Activated naive CD8-positive, alpha-beta T cell (primary cell): ENCODE data around the gene RBM3.
"Not testable (repeated sequence)": the region's sequence is repeated elsewhere in the genome, so short reads cannot be mapped to it uniquely, and the experiment has no call there.

ENCODE experiments used
- H3K27ac Mint-ChIP-seq: one replicate; pipeline ENCODE4 v1.8.0; 2021; ENCODE audit warnings: mixed read lengths
- H3K27me3 Mint-ChIP-seq: one replicate; pipeline ENCODE4 v1.8.0; 2021; ENCODE audit warnings: mixed read lengths
- H3K36me3 Mint-ChIP-seq: one replicate; pipeline ENCODE4 v1.8.0; 2021; ENCODE audit warnings: mixed read lengths
- H3K4me1 Mint-ChIP-seq: one replicate; pipeline ENCODE4 v1.8.0; 2021; ENCODE audit warnings: low read depth, mixed read lengths
- H3K4me3 Mint-ChIP-seq: one replicate; pipeline ENCODE4 v1.8.0; 2021; ENCODE audit warnings: mild to moderate bottlenecking, mixed read lengths
- H3K9me3 Mint-ChIP-seq: one replicate; pipeline ENCODE4 v1.8.0; 2021; ENCODE audit warnings: low read depth, mixed read lengths

Gene RBM3

DNA sequence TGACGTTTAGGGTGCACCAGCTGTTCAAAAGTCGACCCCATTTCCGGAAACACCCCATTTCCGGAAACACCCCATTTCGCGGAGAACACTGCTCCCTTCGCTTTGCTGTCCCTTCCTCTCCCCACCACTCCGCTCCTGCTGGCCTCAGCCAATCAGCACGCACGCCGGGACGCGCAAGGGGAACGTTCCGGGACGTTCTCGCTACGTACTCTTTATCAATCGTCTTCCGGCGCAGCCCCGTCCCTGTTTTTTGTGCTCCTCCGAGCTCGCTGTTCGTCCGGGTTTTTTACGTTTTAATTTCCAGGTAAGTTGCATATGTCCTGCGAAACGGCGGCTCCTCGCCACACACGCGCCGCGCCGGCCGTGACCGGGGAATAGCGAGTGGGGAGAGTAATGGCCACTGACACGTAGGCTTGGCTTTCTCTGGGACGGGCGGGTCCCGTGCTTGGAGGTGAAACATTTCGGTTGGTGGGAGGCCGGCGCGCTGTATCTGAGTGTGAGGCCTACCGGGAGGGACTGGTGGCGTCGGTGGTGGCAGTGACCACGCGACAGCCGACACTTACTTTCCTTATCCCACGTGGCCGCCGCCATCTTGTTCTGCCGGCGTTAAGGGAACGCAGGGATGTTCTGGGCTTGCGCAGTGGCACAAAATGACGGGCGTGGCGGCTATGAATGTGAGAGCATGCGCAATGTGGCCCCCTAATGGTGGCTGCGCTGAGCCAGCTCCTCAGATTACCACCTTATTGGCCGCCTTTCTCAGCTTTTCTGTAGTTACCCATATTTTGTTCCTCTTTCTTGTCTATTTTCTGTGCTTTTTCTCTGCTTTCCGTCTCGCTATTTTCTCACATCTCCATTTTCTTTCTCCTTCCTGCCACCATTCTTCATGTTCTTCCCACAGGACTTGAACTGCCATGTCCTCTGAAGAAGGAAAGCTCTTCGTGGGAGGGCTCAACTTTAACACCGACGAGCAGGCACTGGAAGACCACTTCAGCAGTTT, at the start of gene RBM3:
RBM3 (plus strand) TSS at position 215 of the 997 bp plus-strand sequence; CDS start at position 912, 697 bp downstream.
- Mint-ChIP-seq H3K27me3 (no peaks in the 10 kb centered on the region), H3K36me3 (peaks cover 3% of the 10 kb centered on the region), H3K9me3 (no peaks in the 10 kb centered on the region), H3K4me1 (peaks cover 21% of the 10 kb centered on the region), H3K27ac (peak within 1 kb of the TSS; percentile 100), H3K4me3 (peak within 1 kb of the TSS; percentile 96)

DNA sequence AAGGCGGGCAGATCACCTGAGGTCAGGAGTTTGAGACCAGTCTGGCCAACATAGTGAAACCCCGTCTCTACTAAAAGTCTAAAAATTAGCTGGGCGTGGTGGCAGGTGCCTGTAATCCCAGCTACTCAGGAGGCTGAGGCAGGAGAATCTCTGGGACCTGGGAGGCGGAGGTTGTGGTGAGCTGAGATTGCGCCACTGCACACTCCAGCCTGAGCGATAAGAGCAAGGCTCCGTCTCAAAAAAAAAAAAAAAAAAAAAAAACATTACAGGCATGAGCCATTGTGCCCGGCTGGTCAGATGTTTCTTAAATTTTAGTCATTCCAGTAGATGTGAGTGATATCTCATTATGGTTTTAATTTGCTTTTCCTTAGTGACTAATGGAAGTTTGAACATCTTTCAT, 48.4 kb upstream of the RBM3 start:
- not testable (repeated sequence) for H3K36me3 Mint-ChIP-seq, H3K27ac Mint-ChIP-seq, H3K4me3 Mint-ChIP-seq, H3K27me3 Mint-ChIP-seq, H3K9me3 Mint-ChIP-seq
- H3K4me1 Mint-ChIP-seq, result peaks cover 17% of the 10 kb centered on the region

DNA sequence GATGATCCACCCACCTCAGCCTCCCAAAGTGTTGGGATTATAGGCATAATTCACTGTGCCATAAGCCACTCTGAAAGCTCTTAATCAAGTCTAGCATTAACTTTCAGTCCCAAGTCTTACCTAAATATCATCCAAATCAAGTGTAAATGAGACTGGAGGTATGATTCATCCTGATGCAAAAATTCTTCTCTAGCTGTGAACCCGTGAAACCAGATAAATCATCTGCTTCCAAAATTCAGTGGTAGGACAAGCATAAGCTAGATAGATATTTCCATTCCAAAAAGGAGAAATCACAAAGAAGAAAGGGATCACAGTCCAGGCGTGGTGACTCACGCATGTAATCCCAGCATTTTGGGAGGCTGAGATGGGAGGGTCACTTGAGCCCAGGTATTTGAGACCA, 43.5 kb upstream of the RBM3 start:
- Mint-ChIP-seq H3K36me3 (no peaks in the 10 kb centered on the region), H3K27ac (no peak overlapping the region), H3K4me3 (no peak overlapping the region), H3K4me1 (peaks cover 11% of the 10 kb centered on the region), H3K9me3 (no peaks in the 10 kb centered on the region), H3K27me3 (no peaks in the 10 kb centered on the region)

DNA sequence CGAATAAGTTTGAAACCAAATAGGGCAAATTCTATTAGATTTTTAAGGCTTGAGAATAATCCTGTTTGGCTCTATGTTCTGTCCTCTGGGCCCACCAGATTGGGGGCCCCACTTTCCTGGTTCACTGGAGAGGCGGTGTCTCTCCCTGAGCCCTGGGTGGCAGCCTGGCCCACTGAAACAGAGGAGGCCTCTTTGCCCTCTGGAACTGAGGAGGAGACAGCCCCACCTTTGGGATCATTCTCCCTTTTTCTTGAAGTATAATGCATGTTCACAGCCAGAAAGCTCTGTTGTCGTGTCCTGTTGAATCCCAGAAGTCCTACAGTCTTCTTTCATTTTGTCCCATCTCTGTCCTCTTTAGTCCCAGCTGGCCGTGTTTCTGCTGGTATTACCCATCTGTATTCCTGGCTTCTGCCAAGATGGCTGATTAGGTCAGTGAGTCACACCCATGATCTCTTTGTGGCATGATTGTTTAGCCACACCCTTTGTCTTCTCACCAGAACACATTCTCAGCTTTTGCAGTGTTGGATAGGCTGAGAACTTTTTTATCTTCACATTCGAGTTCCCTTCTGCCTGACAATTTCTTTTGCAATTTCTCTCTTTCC, 42.8 kb upstream of the RBM3 start:
- Mint-ChIP-seq H3K36me3 (no peaks in the 10 kb centered on the region), H3K4me3 (no peak overlapping the region), H3K27me3 (no peaks in the 10 kb centered on the region), H3K9me3 (no peaks in the 10 kb centered on the region), H3K4me1 (peaks cover 11% of the 10 kb centered on the region), H3K27ac (peak overlapping the region; percentile 46)

DNA sequence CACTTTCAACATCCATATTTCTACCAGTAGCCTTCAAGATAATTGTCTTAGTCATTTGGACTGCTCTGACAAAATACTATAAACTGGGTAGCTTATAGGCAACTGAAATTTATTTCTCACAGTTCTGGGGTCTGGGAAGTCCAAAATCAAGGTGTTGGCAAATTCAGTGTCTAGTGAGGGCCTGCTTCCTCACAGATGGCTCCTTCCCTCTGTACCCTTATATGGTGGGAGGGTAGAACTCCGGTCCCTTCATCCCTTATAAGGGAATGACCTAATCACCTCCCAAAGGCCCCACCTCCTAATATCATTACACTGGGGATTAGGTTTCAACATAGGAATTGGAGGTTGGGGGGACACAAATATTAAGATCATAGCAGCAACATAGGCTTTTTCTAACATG, 42.1 kb upstream of the RBM3 start:
- H3K9me3 Mint-ChIP-seq, result no peaks in the 10 kb centered on the region
- no peak overlapping the region for H3K4me3 Mint-ChIP-seq
- H3K27me3 Mint-ChIP-seq, result no peaks in the 10 kb centered on the region
- no peak overlapping the region for H3K27ac Mint-ChIP-seq
- peaks cover 7% of the 10 kb centered on the region for H3K4me1 Mint-ChIP-seq
- no peaks in the 10 kb centered on the region for H3K36me3 Mint-ChIP-seq

DNA sequence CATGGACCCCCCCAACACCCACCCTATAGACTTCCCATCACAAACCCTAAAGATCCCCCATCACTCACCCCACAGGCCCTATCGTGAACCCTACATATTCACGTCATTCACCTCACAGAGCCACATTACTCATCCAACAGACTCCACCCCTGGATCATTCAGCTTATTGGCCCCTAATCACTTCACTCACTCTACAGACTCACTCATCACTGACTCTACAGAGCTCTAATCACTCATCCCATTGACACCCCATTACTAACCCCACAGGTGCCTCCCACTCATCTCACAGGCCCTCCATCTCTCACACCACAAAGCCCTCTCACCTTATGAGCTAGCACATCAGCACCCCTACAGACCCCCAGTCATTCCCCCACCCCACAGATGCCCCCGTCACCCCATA, 41.1 kb upstream of the RBM3 start:
- no peak overlapping the region for H3K27ac Mint-ChIP-seq

DNA sequence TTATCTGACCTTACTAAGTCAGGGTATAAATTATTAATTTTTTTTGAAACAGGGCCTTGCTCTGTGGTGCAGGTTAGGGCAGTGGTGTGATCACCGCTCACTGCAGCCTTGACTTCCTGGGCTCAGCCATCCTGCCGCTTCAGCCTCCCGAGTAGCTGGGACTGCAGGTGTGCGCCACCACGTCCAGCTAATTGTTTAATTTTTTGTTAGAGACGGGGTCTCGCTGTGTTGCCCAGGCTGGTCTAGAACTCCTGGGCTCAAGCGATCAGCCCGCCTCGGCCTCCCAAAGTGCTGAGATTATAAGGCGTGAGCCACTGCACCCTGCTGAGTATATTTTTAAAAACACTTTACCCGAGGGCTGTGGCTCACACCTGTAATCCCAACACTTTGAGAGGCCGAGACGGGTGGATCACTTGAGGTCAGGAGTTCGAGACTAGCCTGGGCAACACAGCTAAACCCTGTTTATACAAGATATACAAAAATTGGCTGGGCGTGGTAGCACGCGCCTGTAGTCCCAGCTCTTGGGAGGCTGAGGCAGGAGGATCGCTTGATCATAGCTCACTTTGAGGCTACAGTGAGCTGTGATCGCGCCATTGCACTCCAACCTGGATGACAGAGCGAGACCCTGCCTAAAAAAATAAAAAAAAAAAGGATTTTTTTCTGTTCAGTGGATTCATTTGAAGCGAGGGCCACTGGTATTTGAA, 35.5 kb upstream of the RBM3 start:
- peak overlapping the region; percentile 96 for H3K27ac Mint-ChIP-seq
- H3K4me3 Mint-ChIP-seq, result peak overlapping the region; percentile 97
- no peaks in the 10 kb centered on the region for H3K9me3 Mint-ChIP-seq
- no peaks in the 10 kb centered on the region for H3K27me3 Mint-ChIP-seq
- peaks cover 4% of the 10 kb centered on the region for H3K36me3 Mint-ChIP-seq
- H3K4me1 Mint-ChIP-seq, result peaks cover 17% of the 10 kb centered on the region

More for the DNA sequence above, 41.1 kb upstream of the RBM3 start:
- Mint-ChIP-seq H3K4me3 (no peak overlapping the region), H3K36me3 (no peaks in the 10 kb centered on the region), H3K4me1 (peaks cover 7% of the 10 kb centered on the region), H3K9me3 (no peaks in the 10 kb centered on the region), H3K27me3 (no peaks in the 10 kb centered on the region)

DNA sequence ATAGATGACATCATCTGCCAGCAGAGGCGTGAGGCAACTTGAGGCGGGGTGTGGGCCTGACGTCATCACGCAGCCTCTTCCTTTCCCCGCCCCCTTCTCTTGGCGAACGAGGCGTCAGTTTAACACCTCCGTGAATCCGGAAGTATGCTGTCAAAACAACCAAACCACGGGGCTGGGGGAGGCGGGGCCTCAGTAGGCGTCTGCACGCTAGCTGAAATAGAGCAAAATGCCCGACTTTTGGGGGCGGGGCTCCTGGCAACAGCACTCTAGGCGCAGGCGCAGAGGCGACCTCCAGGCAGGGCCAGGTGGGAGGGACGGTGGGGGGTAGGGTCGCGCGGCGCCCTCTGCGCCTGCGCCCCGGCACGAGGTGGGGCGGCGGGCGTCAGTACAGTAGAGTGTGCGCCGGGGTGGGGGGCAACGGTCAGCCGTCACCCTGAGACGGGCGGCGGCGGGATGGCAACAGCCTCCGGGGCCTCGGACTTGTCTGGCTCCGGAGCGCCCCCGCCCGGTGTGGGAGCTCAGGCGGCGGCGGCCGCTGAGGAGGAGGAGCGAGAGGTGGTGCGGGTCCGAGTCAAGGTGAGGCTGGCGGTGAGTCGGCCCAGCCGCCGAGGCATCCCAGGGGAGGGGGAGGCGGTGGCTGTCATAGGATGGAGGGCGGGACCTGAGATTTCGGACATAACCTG, 34.8 kb upstream of the RBM3 start, which contains the start of gene TBC1D25:
TBC1D25 (plus strand) TSS at position 370 of the 683 bp plus-strand sequence; CDS start at position 454, 84 bp downstream.
- H3K4me1 Mint-ChIP-seq, result peaks cover 17% of the 10 kb centered on the region
- H3K27ac Mint-ChIP-seq, result peak within 1 kb of the TSS; percentile 96
- no peaks in the 10 kb centered on the region for H3K9me3 Mint-ChIP-seq
- H3K4me3 Mint-ChIP-seq, result peak within 1 kb of the TSS; percentile 97
- H3K27me3 Mint-ChIP-seq, result no peaks in the 10 kb centered on the region
- peaks cover 4% of the 10 kb centered on the region for H3K36me3 Mint-ChIP-seq

DNA sequence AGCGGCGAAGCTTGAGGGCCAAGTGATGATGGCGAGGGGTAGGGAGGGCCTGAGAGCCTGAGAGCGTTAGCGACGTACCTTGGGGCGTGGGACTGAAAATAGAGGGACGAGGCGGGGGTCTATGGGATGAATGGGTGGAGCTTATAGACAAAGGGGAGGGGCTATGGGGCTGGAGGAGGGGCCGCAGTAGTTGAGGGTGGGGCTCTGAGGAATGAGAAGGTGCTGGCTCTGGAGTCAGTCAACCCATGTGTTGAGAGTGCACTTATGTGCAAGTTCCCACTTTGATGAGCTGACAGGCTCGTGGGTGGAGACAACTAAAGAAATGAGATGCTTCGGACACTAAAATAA, 34.3 kb upstream of the RBM3 start:
- Mint-ChIP-seq H3K36me3 (peaks cover 4% of the 10 kb centered on the region), H3K9me3 (no peaks in the 10 kb centered on the region), H3K27ac (peak overlapping the region; percentile 96), H3K4me3 (peak overlapping the region; percentile 97), H3K4me1 (peaks cover 17% of the 10 kb centered on the region), H3K27me3 (no peaks in the 10 kb centered on the region)

DNA sequence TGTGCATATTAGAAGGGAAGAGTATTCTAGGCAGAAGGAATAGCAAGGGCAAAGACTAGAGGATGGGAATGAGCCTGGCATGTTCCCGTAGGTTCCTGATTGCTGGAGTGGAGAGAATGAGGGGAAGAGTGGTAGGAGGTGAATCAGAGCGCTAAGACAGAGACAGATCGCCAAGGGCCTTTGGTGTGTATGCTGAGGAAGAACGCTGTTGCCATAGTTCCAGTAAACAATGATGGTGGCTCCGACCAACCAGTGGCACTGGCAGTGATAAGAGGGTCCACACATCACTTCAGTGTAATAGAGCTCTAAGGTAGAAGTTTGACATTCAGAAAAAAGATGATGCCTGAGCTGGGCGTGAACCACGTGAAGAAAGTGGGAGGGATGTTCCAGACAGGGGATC, 33.8 kb upstream of the RBM3 start:
- H3K27me3 Mint-ChIP-seq, result no peaks in the 10 kb centered on the region
- peaks cover 17% of the 10 kb centered on the region for H3K4me1 Mint-ChIP-seq
- no peaks in the 10 kb centered on the region for H3K9me3 Mint-ChIP-seq
- H3K27ac Mint-ChIP-seq, result peak overlapping the region; percentile 96
- peaks cover 4% of the 10 kb centered on the region for H3K36me3 Mint-ChIP-seq
- H3K4me3 Mint-ChIP-seq, result peak overlapping the region; percentile 97

DNA sequence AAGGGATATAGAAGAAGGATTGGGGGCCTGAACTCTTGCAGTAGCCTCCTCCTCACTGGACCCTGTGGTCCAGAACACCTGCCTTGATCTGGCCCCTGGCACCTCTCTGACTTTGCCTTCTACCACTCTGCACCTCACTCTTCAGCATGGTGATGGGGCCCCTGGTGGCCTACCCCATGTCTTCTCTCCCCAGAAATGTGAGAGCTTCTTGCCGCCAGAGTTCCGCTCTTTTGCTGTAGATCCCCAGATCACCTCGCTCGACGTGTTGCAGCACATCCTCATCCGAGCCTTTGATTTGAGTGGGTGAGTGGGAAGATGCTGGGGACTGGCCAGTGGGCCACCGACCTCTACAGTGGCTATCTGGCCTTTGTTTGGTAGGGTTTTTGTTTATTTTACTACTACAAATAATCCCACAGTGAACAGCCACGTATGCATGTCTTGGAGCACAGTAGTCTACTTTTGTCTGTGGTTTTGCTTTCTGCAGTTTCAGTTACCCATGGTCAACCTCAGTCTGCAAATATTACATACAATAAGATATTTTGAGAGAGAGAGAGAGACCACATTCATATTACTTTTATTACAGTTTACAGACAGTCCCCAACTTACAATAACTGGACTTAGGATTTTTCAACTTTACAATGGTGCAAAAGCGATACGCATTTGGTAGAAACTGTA, 33.0 kb upstream of the RBM3 start:
- Mint-ChIP-seq H3K4me1 (peaks cover 17% of the 10 kb centered on the region), H3K4me3 (peak overlapping the region; percentile 97), H3K27me3 (no peaks in the 10 kb centered on the region), H3K36me3 (peaks cover 4% of the 10 kb centered on the region), H3K9me3 (no peaks in the 10 kb centered on the region), H3K27ac (peak overlapping the region; percentile 96)

DNA sequence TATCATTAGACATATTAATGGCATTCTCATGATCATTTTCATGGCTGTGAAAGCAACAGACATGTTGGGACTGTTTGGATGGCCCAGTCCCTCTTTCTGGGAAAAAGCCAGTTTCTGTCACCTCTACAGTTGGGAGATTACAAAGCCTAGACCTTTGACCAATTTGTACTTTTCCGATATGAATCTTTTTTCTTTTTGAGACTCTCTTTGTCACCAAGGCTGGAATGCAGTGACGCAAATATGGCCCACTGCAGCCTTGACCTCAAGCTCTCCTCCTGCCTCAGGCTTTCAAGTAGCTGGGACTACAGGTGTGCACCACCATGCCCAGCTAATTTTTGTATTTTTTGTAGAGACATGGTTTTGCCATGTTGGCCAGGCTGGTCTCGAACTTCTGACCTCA, 25.4 kb upstream of the RBM3 start:
- Mint-ChIP-seq H3K27ac (no peak overlapping the region), H3K4me1 (no peaks in the 10 kb centered on the region), H3K27me3 (no peaks in the 10 kb centered on the region), H3K4me3 (no peak overlapping the region), H3K36me3 (no peaks in the 10 kb centered on the region), H3K9me3 (no peaks in the 10 kb centered on the region)

DNA sequence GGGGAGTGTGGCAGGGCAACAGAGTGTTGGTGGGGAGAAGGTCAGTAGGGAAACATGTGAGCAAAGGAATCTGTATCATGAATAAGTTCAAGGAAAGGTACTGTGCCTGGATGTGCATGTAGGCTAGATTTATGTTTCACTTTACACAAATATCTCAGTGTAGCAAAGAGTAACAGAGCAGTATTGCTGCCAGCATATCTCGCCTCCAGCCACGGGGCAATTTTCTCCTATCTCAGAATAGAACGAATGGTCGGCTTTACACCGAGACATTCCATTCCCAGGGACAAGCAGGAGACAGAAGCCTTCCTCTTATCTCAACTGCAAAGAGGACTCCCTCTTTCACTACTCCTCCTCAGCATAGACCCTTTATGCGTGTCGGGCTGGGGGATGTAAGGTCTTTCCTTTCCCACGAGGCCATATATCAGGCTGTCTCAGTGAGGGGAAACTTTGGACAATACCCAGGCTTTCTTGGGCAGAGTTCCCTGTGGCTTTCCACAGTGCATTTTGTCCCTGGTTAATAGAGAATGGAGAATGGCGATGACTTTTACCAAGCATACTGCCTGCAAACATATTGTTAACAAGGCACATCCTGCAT, 18.5 kb upstream of the RBM3 start:
- H3K9me3 Mint-ChIP-seq, H3K27ac Mint-ChIP-seq, H3K4me3 Mint-ChIP-seq, H3K36me3 Mint-ChIP-seq, H3K4me1 Mint-ChIP-seq, H3K27me3 Mint-ChIP-seq: not testable (repeated sequence)

DNA sequence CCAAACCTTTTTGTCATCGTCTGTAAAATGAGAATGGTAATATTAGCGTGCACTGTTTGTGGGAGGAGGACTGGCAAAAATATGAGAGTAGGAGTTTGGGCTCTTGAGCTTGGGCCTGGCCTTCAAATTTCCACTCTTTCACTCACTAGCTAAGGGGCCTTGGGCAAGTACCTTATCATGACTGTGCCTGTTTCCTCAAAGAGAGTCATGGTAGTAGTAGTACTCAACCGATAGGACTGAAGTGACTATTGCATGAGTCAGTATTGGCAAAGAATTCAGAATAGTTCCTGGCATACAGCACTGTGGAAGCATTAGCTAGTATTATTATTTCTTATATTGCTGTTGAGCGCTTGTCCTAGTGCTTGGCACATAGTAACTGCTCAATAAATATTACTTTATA, 16.0 kb upstream of the RBM3 start:
- Mint-ChIP-seq H3K4me1 (peaks cover 3% of the 10 kb centered on the region), H3K27me3 (no peaks in the 10 kb centered on the region), H3K36me3 (peaks cover 6% of the 10 kb centered on the region), H3K27ac (peak overlapping the region; percentile 75), H3K9me3 (no peaks in the 10 kb centered on the region), H3K4me3 (no peak overlapping the region)
